Peyer's patch (tissue), 4 donors: Measurements from ENCODE around the gene SPAG16.

Experiments
- POLR2A ChIP-seq, 2 donors: fragments of 450-650 bp; IDR thresholded peaks; one replicate each; pipeline ENCODE4 v1.5.1; 2017; ENCODE audit warnings: antibody characterized with exemption in 2 of 2, mild to moderate bottlenecking in 2 of 2, moderate library complexity in 2 of 2
- TF ChIP-seq, protein P1 (sequence below), 6 experiments: fragments of 450-650 bp in 4 of 6; fragments of 200-600 bp in 2 of 6; sonication (generic) in 1 of 6; IDR thresholded peaks; one replicate each; pipeline ENCODE4 v1.5.1; 2017 to 2019; ENCODE audit warnings: antibody characterized with exemption in 6 of 6, mild to moderate bottlenecking in 3 of 6, moderate library complexity in 1 of 6

DNA sequence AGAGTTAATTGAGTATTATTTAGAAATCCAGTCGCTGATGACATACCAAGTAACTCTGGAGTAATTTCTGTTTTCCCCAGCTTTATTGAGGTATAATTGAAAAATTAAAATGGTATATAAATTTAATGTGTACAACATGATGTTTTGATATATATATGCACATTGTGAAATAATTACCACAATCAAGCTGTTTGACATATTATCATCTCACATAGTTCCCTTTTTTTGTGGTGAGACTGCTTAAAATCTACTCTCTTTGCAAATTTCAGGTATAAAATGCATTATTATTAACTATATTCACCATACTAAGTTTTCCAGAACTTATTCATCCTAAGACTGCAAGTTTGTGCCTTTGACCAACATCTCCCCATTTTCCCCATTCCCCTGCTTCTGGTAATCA is 25.0 kb upstream of the SPAG16 start:
- TF ChIP-seq, protein P1, sequence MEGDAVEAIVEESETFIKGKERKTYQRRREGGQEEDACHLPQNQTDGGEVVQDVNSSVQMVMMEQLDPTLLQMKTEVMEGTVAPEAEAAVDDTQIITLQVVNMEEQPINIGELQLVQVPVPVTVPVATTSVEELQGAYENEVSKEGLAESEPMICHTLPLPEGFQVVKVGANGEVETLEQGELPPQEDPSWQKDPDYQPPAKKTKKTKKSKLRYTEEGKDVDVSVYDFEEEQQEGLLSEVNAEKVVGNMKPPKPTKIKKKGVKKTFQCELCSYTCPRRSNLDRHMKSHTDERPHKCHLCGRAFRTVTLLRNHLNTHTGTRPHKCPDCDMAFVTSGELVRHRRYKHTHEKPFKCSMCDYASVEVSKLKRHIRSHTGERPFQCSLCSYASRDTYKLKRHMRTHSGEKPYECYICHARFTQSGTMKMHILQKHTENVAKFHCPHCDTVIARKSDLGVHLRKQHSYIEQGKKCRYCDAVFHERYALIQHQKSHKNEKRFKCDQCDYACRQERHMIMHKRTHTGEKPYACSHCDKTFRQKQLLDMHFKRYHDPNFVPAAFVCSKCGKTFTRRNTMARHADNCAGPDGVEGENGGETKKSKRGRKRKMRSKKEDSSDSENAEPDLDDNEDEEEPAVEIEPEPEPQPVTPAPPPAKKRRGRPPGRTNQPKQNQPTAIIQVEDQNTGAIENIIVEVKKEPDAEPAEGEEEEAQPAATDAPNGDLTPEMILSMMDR (IDR thresholded peaks at IDR 0.05): no peak
- TF ChIP-seq POLR2A (IDR thresholded peaks at IDR 0.05): no peak
